Stomach (tissue), 9 donors: Measurements from ENCODE around the gene FOXM1. TPM values are rescaled to one million over a fixed set of nuclear protein-coding genes. Genes with fewer than 3 reads are reported as not detected.

ENCODE experiments used
- DNase-seq, 2 donors: peaks; one replicate each; pipeline versions ENCODE4 v3.0.0 to v3.0.0-alpha.2; 2013 to 2019
- H3K27ac ChIP-seq, 5 donors: fragments of 200-600 bp in 4 of 5; sonication (generic) in 4 of 5; one replicate each; pipeline ENCODE4 v1.5.1; 2013 to 2019; ENCODE audit warnings: mild to moderate bottlenecking in 1 of 5, moderate library complexity in 1 of 5
- H3K27me3 ChIP-seq, 3 donors: fragments of 200-600 bp; sonication (generic); one replicate each; pipeline ENCODE4 v1.5.1; 2017 to 2019; ENCODE audit warnings: mixed run types in 1 of 3
- H3K36me3 ChIP-seq, 4 donors: fragments of 200-600 bp; sonication (generic); 1 replicate in 3 of 4; 2 replicates in 1 of 4; pipeline ENCODE4 v1.5.1; 2016 to 2019
- H3K4me1 ChIP-seq, 4 donors: fragments of 200-600 bp; sonication (generic); one replicate each; pipeline ENCODE4 v1.5.1; 2016 to 2019
- H3K4me3 ChIP-seq, 4 donors: fragments of 200-600 bp; sonication (generic) in 3 of 4; one replicate each; pipeline ENCODE4 v1.5.1; 2016 to 2019; ENCODE audit warnings: mild to moderate bottlenecking in 1 of 4
- H3K9me3 ChIP-seq, 4 donors: fragments of 200-600 bp; sonication (generic); one replicate each; pipeline ENCODE4 v1.5.1; 2016 to 2019
- EP300 ChIP-seq: sonication (generic); formaldehyde crosslinking; IDR thresholded peaks from one replicate; pipeline ENCODE4 v1.6.1; 2017; ENCODE audit warnings: antibody characterized with exemption
- POLR2A ChIP-seq, 4 donors: fragments of 450-650 bp; IDR thresholded peaks; one replicate each; pipeline ENCODE4 v1.6.1; 2016; ENCODE audit warnings: antibody characterized with exemption in 4 of 4, control low read depth in 2 of 4, mild to moderate bottlenecking in 1 of 4, moderate library complexity in 1 of 4
- POLR2AphosphoS5 ChIP-seq, 3 donors: sonication (generic); formaldehyde crosslinking; IDR thresholded peaks; one replicate each; pipeline ENCODE4 v1.6.1; 2016; ENCODE audit warnings: antibody characterized with exemption in 3 of 3
- WGBS, 5 donors: extraction: QIAGEN DNeasy Blood & Tissue Kit in 3 of 5; methylation state at CpG; one replicate each; pipeline versions ENCODE4 v1.1.5 to v1.1.7; 2013 to 2018; 5-methylcytosine and 5-hydroxymethylcytosine counted together
- intact Hi-C: fragments of 100-400 bp; cut with DNase I; formaldehyde crosslinking; loops from one replicate; pipeline ENCODE4 v1.15.1; 2023; ENCODE audit warnings: low total_unique reads
- polyA plus RNA-seq, 3 donors: library from polyadenylated mRNA; stranded (reverse); fragments of 200-250 nt; gene quantifications; one replicate each; pipeline ENCODE4 v1.2.3, GENCODE V29; 2013
- total RNA-seq, 5 donors: library from RNA; depleted of rRNA; stranded (reverse); fragments of >200 nt; gene quantifications; one replicate each; pipeline versions ENCODE4 v1.1.0 to v1.2.3, GENCODE V29; 2014 to 2016
- TF ChIP-seq, protein P1 (sequence below), 7 experiments: fragments of 450-650 bp in 4 of 7; fragments of 200-600 bp in 3 of 7; sonication (generic) in 3 of 7; IDR thresholded peaks; one replicate each; pipeline ENCODE4 v1.5.1; 2016 to 2019; ENCODE audit warnings: antibody characterized with exemption in 7 of 7, control low read depth in 2 of 7, mild to moderate bottlenecking in 1 of 7
- donor health status: healthy with polysubstance abuse.
- donor health status: Bipolar disorder and iron deficiency.
- donor health status: healthy.

Gene FOXM1
- total and polyA plus RNA-seq, 8 donors, result 3.5 to 23.2 (median 7.6) TPM; not detected in 1

GRCh38 chr12:2858334-2858733 lies 18.6 kb downstream of the FOXM1 start:
- intact Hi-C loops, result loop anchor here (10.0 kb wide), 2 partner anchors 86 to 176 kb away; no protein-coding TSS in a partner anchor
- Histone ChIP-seq H3K27me3 (no peaks in the 10 kb centered on the region), H3K36me3 (peaks cover 0 to 51% (median 14%) of the 10 kb centered on the region in 4 donors), H3K9me3 (no peaks in the 10 kb centered on the region), H3K4me3 (no peak overlapping the region), H3K4me1 (no peaks in the 10 kb centered on the region), H3K27ac (peak overlapping the region in 1 of 5 donors; percentile 38)
- TF ChIP-seq, protein P1, sequence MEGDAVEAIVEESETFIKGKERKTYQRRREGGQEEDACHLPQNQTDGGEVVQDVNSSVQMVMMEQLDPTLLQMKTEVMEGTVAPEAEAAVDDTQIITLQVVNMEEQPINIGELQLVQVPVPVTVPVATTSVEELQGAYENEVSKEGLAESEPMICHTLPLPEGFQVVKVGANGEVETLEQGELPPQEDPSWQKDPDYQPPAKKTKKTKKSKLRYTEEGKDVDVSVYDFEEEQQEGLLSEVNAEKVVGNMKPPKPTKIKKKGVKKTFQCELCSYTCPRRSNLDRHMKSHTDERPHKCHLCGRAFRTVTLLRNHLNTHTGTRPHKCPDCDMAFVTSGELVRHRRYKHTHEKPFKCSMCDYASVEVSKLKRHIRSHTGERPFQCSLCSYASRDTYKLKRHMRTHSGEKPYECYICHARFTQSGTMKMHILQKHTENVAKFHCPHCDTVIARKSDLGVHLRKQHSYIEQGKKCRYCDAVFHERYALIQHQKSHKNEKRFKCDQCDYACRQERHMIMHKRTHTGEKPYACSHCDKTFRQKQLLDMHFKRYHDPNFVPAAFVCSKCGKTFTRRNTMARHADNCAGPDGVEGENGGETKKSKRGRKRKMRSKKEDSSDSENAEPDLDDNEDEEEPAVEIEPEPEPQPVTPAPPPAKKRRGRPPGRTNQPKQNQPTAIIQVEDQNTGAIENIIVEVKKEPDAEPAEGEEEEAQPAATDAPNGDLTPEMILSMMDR (IDR thresholded peaks at IDR 0.05), result no peak
- TF ChIP-seq POLR2A (IDR thresholded peaks at IDR 0.05) (no peak), POLR2AphosphoS5 (IDR thresholded peaks at IDR 0.05) (no peak), EP300 (no peak)
- no peak for DNase-seq
- 75 to 98% (median 90%) methylated on average over 2 of the region's 2 CpGs for WGBS, 5 donors

DNA sequence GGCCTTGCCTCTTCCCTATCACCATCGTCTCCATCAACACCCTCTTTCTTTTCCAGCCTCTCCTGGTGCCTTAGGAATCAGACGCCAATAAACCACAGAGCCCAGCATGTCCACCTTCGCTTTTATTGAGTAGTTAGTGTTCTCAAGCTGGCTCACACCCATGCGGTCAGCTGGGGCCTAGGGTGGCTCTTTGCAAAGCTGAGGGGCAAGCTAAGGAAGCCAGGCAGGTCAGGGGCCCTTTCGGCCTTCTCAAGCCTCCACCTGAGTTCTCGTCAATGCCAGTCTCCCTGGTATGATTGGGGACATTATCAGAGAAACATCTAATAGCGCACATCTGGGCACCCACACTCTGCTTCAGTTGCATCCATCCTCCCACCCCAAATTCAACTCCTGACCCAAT lies 19.4 kb downstream of the FOXM1 start:
- WGBS, 5 donors, result 90 to 96% (median 95%) methylated on average over 7 of the region's 7 CpGs
- intact Hi-C loops, result loop anchor here (10.0 kb wide), 2 partner anchors 87 to 177 kb away; no protein-coding TSS in a partner anchor

GRCh38 chr12:2857021-2857431 lies 19.9 kb downstream of the FOXM1 start, which contains the start of gene TEX52:
TSS of gene TEX52 (minus strand) at chr12:2857039. CDS start at chr12:2857026, 13 bp downstream.
- Histone ChIP-seq H3K36me3 (peaks cover 0 to 41% (median 14%) of the 10 kb centered on the region in 4 donors), H3K9me3 (no peaks in the 10 kb centered on the region), H3K27ac (no peak within 1 kb of the TSS), H3K4me3 (no peak within 1 kb of the TSS), H3K4me1 (no peaks in the 10 kb centered on the region), H3K27me3 (no peaks in the 10 kb centered on the region)
- WGBS, 5 donors, result 83 to 100% (median 87%) methylated on average over 3 of the region's 3 CpGs
- TF ChIP-seq POLR2A (IDR thresholded peaks at IDR 0.05) (no peak), EP300 (no peak), POLR2AphosphoS5 (IDR thresholded peaks at IDR 0.05) (no peak)
- TF ChIP-seq, protein P1 (IDR thresholded peaks at IDR 0.05), result no peak
- intact Hi-C loops, result loop anchor here (10.0 kb wide), 2 partner anchors 88 to 178 kb away; no protein-coding TSS in a partner anchor
- no peak for DNase-seq

More for the DNA sequence above, 19.4 kb downstream of the FOXM1 start:
- H3K9me3 ChIP-seq, result no peaks in the 10 kb centered on the region
- no peaks in the 10 kb centered on the region for H3K27me3 ChIP-seq
- no peaks in the 10 kb centered on the region for H3K4me1 ChIP-seq
- TF ChIP-seq, protein P1 (IDR thresholded peaks at IDR 0.05), result no peak
- TF ChIP-seq POLR2A (IDR thresholded peaks at IDR 0.05), result no peak
- no peak for TF ChIP-seq EP300
- no peak for TF ChIP-seq POLR2AphosphoS5 (IDR thresholded peaks at IDR 0.05)
- DNase-seq, result no peak
- no peak overlapping the region for H3K4me3 ChIP-seq
- H3K36me3 ChIP-seq, result peaks cover 0 to 44% (median 14%) of the 10 kb centered on the region in 4 donors
- no peak overlapping the region for H3K27ac ChIP-seq

GRCh38 chr12:2856051-2856450 lies 20.9 kb downstream of the FOXM1 start:
- Histone ChIP-seq H3K27me3 (no peaks in the 10 kb centered on the region), H3K36me3 (peaks cover 0 to 41% (median 14%) of the 10 kb centered on the region in 4 donors), H3K4me3 (no peak overlapping the region), H3K4me1 (no peaks in the 10 kb centered on the region), H3K9me3 (no peaks in the 10 kb centered on the region), H3K27ac (no peak overlapping the region)
- intact Hi-C loops, result loop anchor here (10.0 kb wide), 2 partner anchors 89 to 179 kb away; no protein-coding TSS in a partner anchor
- 80 to 92% (median 89%) methylated on average over 3 of the region's 3 CpGs for WGBS, 5 donors
- no peak for TF ChIP-seq POLR2A (IDR thresholded peaks at IDR 0.05)
- TF ChIP-seq, protein P1 (IDR thresholded peaks at IDR 0.05), result no peak
- TF ChIP-seq EP300, result no peak
- no peak for DNase-seq
